ENCODE measurements around the gene RARG. TPM values are rescaled to one million over a fixed set of nuclear protein-coding genes. Genes with fewer than 3 reads are reported as not detected.

The RARG gene
- total and polyA plus RNA-seq, 2 donors (not counting 3 experiments of a cell fraction or from before 2014, with no cell fraction given): 9.9 to 19.5 TPM

DNA sequence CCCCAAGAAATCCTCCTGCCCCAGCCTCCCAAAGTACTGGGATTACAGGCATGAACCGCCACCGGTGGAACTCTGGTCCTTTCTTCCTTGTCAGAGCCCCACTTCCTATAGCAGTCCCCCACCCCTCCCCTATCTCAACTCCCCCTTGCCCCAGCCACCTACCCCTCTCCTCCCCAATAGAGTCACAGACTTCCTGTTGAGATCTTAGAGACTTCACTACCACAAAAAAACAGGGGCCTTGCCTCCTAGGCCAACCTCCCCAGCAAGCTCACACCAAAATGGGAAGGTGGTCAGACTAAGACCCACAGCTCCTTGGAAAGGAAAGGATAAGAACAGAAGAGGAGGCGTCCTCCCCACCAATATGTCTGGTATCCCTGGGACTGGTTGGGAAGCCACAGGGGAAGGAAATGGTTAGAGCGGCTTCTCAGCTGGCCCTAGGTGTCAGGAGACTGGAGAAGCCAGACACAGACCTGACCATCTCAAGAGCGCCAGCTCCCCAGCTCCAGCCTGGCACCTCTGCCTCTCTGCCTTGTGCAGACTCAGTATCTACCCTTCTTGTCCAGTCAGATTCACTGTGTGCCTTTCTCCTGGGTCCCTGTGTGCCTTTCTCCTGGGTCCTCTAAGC, 33.4 kb downstream of the RARG start:
- no peak for DNase-seq (ENCODE audit: low read depth, low spot score)
- H3K9me1 ChIP-seq (replicated peaks; ENCODE audit: control insufficient read depth, extremely low read depth, insufficient read depth, low read length): no peaks in the 10 kb centered on the region
- TF ChIP-seq FOS (IDR thresholded peaks at IDR 0.05; ENCODE audit: borderline replicate concordance, insufficient read depth, low read length): no peak
- no peak for TF ChIP-seq JUN (IDR thresholded peaks at IDR 0.05; ENCODE audit: borderline replicate concordance, insufficient read depth, insufficient read length, low read depth)
- TF ChIP-seq MYC (IDR thresholded peaks at IDR 0.05; ENCODE audit: low read depth, low read length): no peak
- TF ChIP-seq POLR2A (IDR thresholded peaks at IDR 0.05; ENCODE audit: low read depth, low read length): no peak
- TF ChIP-seq POLR2AphosphoS5 (IDR thresholded peaks at IDR 0.05; ENCODE audit: insufficient read depth, low read depth, low read length): no peak
- no peak for TF ChIP-seq GATA2 (IDR thresholded peaks at IDR 0.05; ENCODE audit: insufficient read depth, insufficient read length, low read depth, low read length)
- no peak for TF ChIP-seq MAX (IDR thresholded peaks at IDR 0.05; ENCODE audit: insufficient read depth, insufficient read length)
- TF ChIP-seq EZH2 (IDR thresholded peaks at IDR 0.05; ENCODE audit: borderline replicate concordance, low read depth, low read length, severe bottlenecking): no peak
- TF ChIP-seq, protein P1, sequence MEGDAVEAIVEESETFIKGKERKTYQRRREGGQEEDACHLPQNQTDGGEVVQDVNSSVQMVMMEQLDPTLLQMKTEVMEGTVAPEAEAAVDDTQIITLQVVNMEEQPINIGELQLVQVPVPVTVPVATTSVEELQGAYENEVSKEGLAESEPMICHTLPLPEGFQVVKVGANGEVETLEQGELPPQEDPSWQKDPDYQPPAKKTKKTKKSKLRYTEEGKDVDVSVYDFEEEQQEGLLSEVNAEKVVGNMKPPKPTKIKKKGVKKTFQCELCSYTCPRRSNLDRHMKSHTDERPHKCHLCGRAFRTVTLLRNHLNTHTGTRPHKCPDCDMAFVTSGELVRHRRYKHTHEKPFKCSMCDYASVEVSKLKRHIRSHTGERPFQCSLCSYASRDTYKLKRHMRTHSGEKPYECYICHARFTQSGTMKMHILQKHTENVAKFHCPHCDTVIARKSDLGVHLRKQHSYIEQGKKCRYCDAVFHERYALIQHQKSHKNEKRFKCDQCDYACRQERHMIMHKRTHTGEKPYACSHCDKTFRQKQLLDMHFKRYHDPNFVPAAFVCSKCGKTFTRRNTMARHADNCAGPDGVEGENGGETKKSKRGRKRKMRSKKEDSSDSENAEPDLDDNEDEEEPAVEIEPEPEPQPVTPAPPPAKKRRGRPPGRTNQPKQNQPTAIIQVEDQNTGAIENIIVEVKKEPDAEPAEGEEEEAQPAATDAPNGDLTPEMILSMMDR (IDR thresholded peaks at IDR 0.05; ENCODE audit: extremely low read depth in 1 of 2, insufficient read depth in 1 of 2, low read depth in 1 of 2, low read length in 2 of 2): no peak
- no peaks in the 10 kb centered on the region for H3K36me3 ChIP-seq (ENCODE audit: control insufficient read depth in 2 of 2, extremely low read depth in 1 of 2, insufficient read depth in 2 of 2, low read length in 2 of 2)
- dilution Hi-C loops (cut with MboI; ENCODE audit: extremely low pct_ligation_motif_present, low sequenced_read_pairs) (no loop called here), intact Hi-C loops (cut with micrococcal nuclease) (no loop called here)
- ChIA-PET CTCF (interaction anchor here (0.6 to 6.7 kb wide), 23 partner anchors 10 to 155 kb away, joined by 3 to 249 read pairs (median 14); partner anchors contain the start of genes AAAS, CSAD, ESPL1 and PFDN5), POLR2A (no interaction called here)
- no peak overlapping the region for H3K4me2 ChIP-seq (ENCODE audit: insufficient read depth, low read length)
- peaks cover 0 to 2% of the 10 kb centered on the region in 2 experiments for H3K27me3 ChIP-seq (ENCODE audit: control insufficient read depth in 2 of 2, insufficient read depth in 2 of 2, low read length in 2 of 2)
- no peaks in the 10 kb centered on the region for H3K79me2 ChIP-seq (ENCODE audit: control insufficient read depth, insufficient read depth, low read length)
- BruUV-seq (replicated peaks): no TSS peak
- peaks cover 6% of the 10 kb centered on the region for H3K4me1 ChIP-seq (ENCODE audit: control insufficient read depth, extremely low read depth, insufficient read depth, low read length)
- no peak overlapping the region for H2AFZ ChIP-seq (ENCODE audit: low read depth, low read length)
- FAIRE-seq: no peak
- H3K9me3 ChIP-seq (replicated peaks; ENCODE audit: control insufficient read depth, insufficient read depth, low read length): no peaks in the 10 kb centered on the region
- H3K27ac ChIP-seq (ENCODE audit: insufficient read depth, low read depth, low read length): no peak overlapping the region
- H4K20me1 ChIP-seq (replicated peaks; ENCODE audit: control insufficient read depth, extremely low read depth, insufficient read depth, low read length): no peaks in the 10 kb centered on the region
- H3K4me3 ChIP-seq (replicated peaks in 1 of 3; ENCODE audit: insufficient read depth in 1 of 3, low read depth in 1 of 3, low read length in 3 of 3): no peak overlapping the region
- no peak overlapping the region for H3K9ac ChIP-seq (replicated peaks; ENCODE audit: extremely low read depth, insufficient read depth, low read length)
